PFSK-1 (cell line): Measurements from ENCODE around the gene OBI1.

Experiments
- FOXP2 ChIP-seq: optimal IDR thresholded peaks from 2 replicates; pipeline ENCODE3; 2011; ENCODE audit warnings: borderline replicate concordance, control low read depth, inconsistent platforms; ENCODE audit not compliant: insufficient read depth; ENCODE audit errors: extremely low read length, extremely low read depth
- POLR2AphosphoS5 ChIP-seq: IDR thresholded peaks from 2 replicates; pipeline ENCODE4 v1.6.1; 2012; ENCODE audit warnings: low read depth, mild to moderate bottlenecking, control low read depth, low read length, moderate library complexity
- SIN3A ChIP-seq: IDR thresholded peaks from 2 replicates; pipeline ENCODE4 v1.6.1; 2012; ENCODE audit warnings: mild to moderate bottlenecking, low read length, moderate library complexity, borderline replicate concordance; ENCODE audit not compliant: insufficient read depth
- TAF1 ChIP-seq: IDR thresholded peaks from 2 replicates; pipeline ENCODE4 v1.6.1; 2012; ENCODE audit warnings: low read length, control low read depth, borderline replicate concordance; ENCODE audit not compliant: insufficient read depth
- TF ChIP-seq, protein P1 (sequence below), 2 experiments: IDR thresholded peaks; 2 replicates each; pipeline versions ENCODE4 v1.6.1 to v1.8.0; 2011 to 2012; ENCODE audit warnings: low read depth in 2 of 2, low read length in 2 of 2, control low read depth in 1 of 2, inconsistent platforms in 1 of 2, mild to moderate bottlenecking in 1 of 2, moderate library complexity in 1 of 2; ENCODE audit not compliant: insufficient read depth in 1 of 2

DNA sequence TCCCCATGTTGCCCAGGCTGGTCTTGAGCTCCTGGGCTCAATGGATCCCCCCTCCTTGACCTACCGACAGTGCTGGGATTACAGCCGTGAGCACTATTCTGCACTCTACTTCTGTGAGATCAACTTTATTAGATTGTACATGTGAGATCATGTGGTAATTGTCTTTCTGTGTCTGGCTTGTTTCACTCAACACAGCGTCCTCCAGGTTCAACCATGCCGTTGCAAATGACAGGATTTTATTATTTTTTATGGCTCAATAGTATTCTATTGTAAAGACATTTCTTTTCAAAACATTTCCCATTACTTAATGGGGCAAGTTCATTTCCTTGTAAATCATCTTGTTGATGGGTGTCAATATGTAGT, 1.5 kb upstream of the OBI1 start:
- no peak for TF ChIP-seq TAF1
- no peak for TF ChIP-seq POLR2AphosphoS5
- TF ChIP-seq SIN3A, result no peak
- TF ChIP-seq, protein P1, sequence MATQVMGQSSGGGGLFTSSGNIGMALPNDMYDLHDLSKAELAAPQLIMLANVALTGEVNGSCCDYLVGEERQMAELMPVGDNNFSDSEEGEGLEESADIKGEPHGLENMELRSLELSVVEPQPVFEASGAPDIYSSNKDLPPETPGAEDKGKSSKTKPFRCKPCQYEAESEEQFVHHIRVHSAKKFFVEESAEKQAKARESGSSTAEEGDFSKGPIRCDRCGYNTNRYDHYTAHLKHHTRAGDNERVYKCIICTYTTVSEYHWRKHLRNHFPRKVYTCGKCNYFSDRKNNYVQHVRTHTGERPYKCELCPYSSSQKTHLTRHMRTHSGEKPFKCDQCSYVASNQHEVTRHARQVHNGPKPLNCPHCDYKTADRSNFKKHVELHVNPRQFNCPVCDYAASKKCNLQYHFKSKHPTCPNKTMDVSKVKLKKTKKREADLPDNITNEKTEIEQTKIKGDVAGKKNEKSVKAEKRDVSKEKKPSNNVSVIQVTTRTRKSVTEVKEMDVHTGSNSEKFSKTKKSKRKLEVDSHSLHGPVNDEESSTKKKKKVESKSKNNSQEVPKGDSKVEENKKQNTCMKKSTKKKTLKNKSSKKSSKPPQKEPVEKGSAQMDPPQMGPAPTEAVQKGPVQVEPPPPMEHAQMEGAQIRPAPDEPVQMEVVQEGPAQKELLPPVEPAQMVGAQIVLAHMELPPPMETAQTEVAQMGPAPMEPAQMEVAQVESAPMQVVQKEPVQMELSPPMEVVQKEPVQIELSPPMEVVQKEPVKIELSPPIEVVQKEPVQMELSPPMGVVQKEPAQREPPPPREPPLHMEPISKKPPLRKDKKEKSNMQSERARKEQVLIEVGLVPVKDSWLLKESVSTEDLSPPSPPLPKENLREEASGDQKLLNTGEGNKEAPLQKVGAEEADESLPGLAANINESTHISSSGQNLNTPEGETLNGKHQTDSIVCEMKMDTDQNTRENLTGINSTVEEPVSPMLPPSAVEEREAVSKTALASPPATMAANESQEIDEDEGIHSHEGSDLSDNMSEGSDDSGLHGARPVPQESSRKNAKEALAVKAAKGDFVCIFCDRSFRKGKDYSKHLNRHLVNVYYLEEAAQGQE (IDR thresholded peaks at IDR 0.05; ENCODE audit: insufficient read depth in 1 of 2, low read depth in 2 of 2, low read length in 2 of 2), result no peak
- TF ChIP-seq FOXP2, result no peak
